Ovary (tissue), 9 donors: ENCODE measurements around the gene COBL. TPM values are rescaled to one million over a fixed set of nuclear protein-coding genes. Genes with fewer than 3 reads are reported as not detected.

Experiments used
- DNase-seq, 5 donors: peaks; one replicate each; pipeline ENCODE4 v3.0.0-alpha.2; 2019 to 2020
- H3K27ac ChIP-seq, 2 donors: fragments of 200-600 bp; one replicate each; pipeline versions ENCODE4 v1.5.1 to v1.8.0; 2019 to 2022
- H3K27me3 ChIP-seq: fragments of 200-600 bp; one replicate; pipeline ENCODE4 v1.8.0; 2022
- H3K36me3 ChIP-seq: fragments of 200-600 bp; sonication (generic); one replicate; pipeline ENCODE4 v1.5.1; 2019
- H3K4me1 ChIP-seq: one replicate; pipeline ENCODE4 v1.8.1; 2013; ENCODE audit warnings: mild to moderate bottlenecking, moderate library complexity; ENCODE audit not compliant: insufficient read depth
- H3K4me3 ChIP-seq: fragments of 200-600 bp; sonication (generic); one replicate; pipeline ENCODE4 v1.5.1; 2017
- H3K9me3 ChIP-seq, 2 donors: fragments of 200-600 bp in 1 of 2; sonication (generic) in 1 of 2; one replicate each; pipeline versions ENCODE4 v1.5.1 to v1.8.1; 2013 to 2019; ENCODE audit warnings: mild to moderate bottlenecking in 1 of 2, moderate library complexity in 1 of 2
- CTCF ChIP-seq, 3 donors: fragments of 450-650 bp in 2 of 3; fragments of 200-600 bp in 1 of 3; IDR thresholded peaks; one replicate each; pipeline versions ENCODE4 v1.5.1 to v1.8.0; 2016 to 2022; ENCODE audit warnings: antibody characterized with exemption in 3 of 3, mild to moderate bottlenecking in 1 of 3
- EP300 ChIP-seq: sonication (generic); formaldehyde crosslinking; IDR thresholded peaks from one replicate; pipeline ENCODE4 v1.6.1; 2017; ENCODE audit warnings: antibody characterized with exemption
- POLR2A ChIP-seq: fragments of 450-650 bp; IDR thresholded peaks from one replicate; pipeline ENCODE4 v1.6.1; 2017; ENCODE audit warnings: antibody characterized with exemption, mild to moderate bottlenecking, moderate library complexity
- WGBS, 3 donors: extraction: QIAGEN DNeasy Blood & Tissue Kit in 1 of 3; methylation state at CpG; one replicate each; pipeline versions ENCODE4 v1.1.5 to v1.1.7; 2013 to 2017; 5-methylcytosine and 5-hydroxymethylcytosine counted together
- intact Hi-C, 4 donors: fragments of 100-400 bp; cut with DNase I; formaldehyde crosslinking; loops; one replicate each; pipeline versions ENCODE4 v1.11.0 to v1.15.1; 2022 to 2023
- polyA plus RNA-seq, 2 donors: library from polyadenylated mRNA; stranded (reverse); fragments of 200-250 nt in 1 of 2; fragments of 350-450 nt in 1 of 2; fragmentation: Illumina TruSeq in 1 of 2; extraction: RNeasy Lipid Tissue Mini Kit (QIAGEN cat#74804) in 1 of 2; gene quantifications; one replicate each; pipeline ENCODE4 v1.2.3, GENCODE V29; 2013 to 2014
- total RNA-seq, 7 donors: library from RNA; depleted of rRNA in 2 of 7; stranded (reverse); fragments of >200 nt in 2 of 7; fragmentation: NEBNext Ultra II Directional in 3 of 7; extraction: Animal tissue kit (Norgen Biotek cat#: 25700) in 3 of 7; gene quantifications; one replicate each; pipeline versions ENCODE4 v1.1.0 to v1.2.4, GENCODE V29; 2016 to 2023
- donor health status: DM: no; HTN: no; CAD: no; lungs with moderate emphysema.
- donor health status: DM: no; HTN: no; CAD: no.
- donor health status: Bipolar disorder and iron deficiency.
- donor health status: DM: yes; HTN: yes; CAD: no.
- donor health status: DM: no; HTN: no; CAD: no.
- donor health status: DM: yes; HTN: yes; CAD: no.

The COBL gene
- total and polyA plus RNA-seq, 9 donors: 0.87 to 33.4 (median 3.9) TPM

GRCh38 chr7:51344406-51345138 is 28.0 kb upstream of the COBL start:
- WGBS, 3 donors: 66 to 76% (median 68%) methylated on average over 6 of the region's 6 CpGs

GRCh38 chr7:51340936-51341335 is 24.3 kb upstream of the COBL start:
- no peaks in the 10 kb centered on the region for H3K4me1 ChIP-seq
- TF ChIP-seq CTCF (IDR thresholded peaks at IDR 0.05) (no peak), EP300 (no peak), POLR2A (no peak)
- no peaks in the 10 kb centered on the region for H3K27me3 ChIP-seq
- no peak overlapping the region for H3K4me3 ChIP-seq
- WGBS, 3 donors: 84 to 94% (median 90%) methylated on average over 6 of the region's 6 CpGs
- no peaks in the 10 kb centered on the region for H3K9me3 ChIP-seq
- intact Hi-C loops: no loop called here
- H3K27ac ChIP-seq: no peak overlapping the region
- H3K36me3 ChIP-seq: no peaks in the 10 kb centered on the region
- no peak for DNase-seq

More at GRCh38 chr7:51344406-51345138, 28.0 kb upstream of the COBL start:
- H3K27me3 ChIP-seq: no peaks in the 10 kb centered on the region
- H3K36me3 ChIP-seq: no peaks in the 10 kb centered on the region
- no peaks in the 10 kb centered on the region for H3K4me1 ChIP-seq
- TF ChIP-seq CTCF (IDR thresholded peaks at IDR 0.05) (no peak), POLR2A (no peak), EP300 (no peak)
- no peak for DNase-seq
- no peak overlapping the region for H3K27ac ChIP-seq
- H3K4me3 ChIP-seq: no peak overlapping the region
- H3K9me3 ChIP-seq: no peaks in the 10 kb centered on the region
- intact Hi-C loops: no loop called here

- Histone ChIP-seq H3K27ac (no peak overlapping the region), H3K27me3 (no peaks in the 10 kb centered on the region), H3K4me1 (no peaks in the 10 kb centered on the region), H3K9me3 (no peaks in the 10 kb centered on the region), H3K36me3 (no peaks in the 10 kb centered on the region), H3K4me3 (no peak overlapping the region)
- intact Hi-C loops: no loop called here
- no peak for DNase-seq
- TF ChIP-seq EP300: no peak
- TF ChIP-seq CTCF (IDR thresholded peaks at IDR 0.05): no peak
- no peak for TF ChIP-seq POLR2A
- 59 to 76% (median 64%) methylated on average over 9 of the region's 9 CpGs for WGBS, 3 donors
Observed at GRCh38 chr7:51340029-51340838, 23.6 kb upstream of the COBL start.

- no peak overlapping the region for H3K27ac ChIP-seq
- intact Hi-C loops: no loop called here
- H3K27me3 ChIP-seq: no peaks in the 10 kb centered on the region
- WGBS, 3 donors: 75 to 89% (median 85%) methylated on average over 2 of the region's 2 CpGs
- no peaks in the 10 kb centered on the region for H3K9me3 ChIP-seq
- H3K36me3 ChIP-seq: no peaks in the 10 kb centered on the region
- no peaks in the 10 kb centered on the region for H3K4me1 ChIP-seq
- no peak for TF ChIP-seq CTCF (IDR thresholded peaks at IDR 0.05)
- no peak overlapping the region for H3K4me3 ChIP-seq
- DNase-seq: no peak
Observed at GRCh38 chr7:51335057-51335456, 18.4 kb upstream of the COBL start.
